GM21360 (cell line): ENCODE data around the gene LSM6.
A peak's percentile ranks its signal among the peaks of the same experiment; 100 is the strongest.

ENCODE experiments used
- ATAC-seq: cut with Tn5 transposase; IDR thresholded peaks from one replicate; pipeline ENCODE4 v1.9.1; 2021; ENCODE audit warnings: mild to moderate bottlenecking, moderate library complexity; ENCODE audit not compliant: unreplicated experiment

The LSM6 gene

GRCh38 chr4:146175541-146176453, at the start of gene LSM6:
LSM6 (plus strand) TSS chr4:146175718; CDS start chr4:146182922, 7,204 bp downstream.
- peak; percentile 92 for ATAC-seq

DNA sequence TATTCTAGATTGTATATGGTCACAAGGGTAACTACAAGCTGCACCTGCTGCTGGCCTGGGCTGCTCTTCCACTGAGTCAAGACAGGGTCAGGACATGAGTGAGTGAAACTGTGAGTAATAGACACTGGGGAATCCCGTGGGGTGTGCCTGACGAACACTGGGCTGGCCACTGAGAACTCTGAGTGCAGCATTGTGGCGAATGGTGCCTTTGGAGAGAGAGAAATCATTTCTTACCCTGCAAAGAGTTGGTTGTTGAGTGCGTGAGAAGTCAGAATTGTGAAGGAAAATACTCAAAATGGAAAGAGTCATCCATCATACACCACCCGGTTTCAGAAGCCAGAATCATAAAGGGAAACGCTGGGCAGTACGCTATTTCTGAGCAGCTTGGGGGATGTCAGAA, 43.1 kb upstream of the LSM6 start:
- ATAC-seq, result peak; percentile 96

DNA sequence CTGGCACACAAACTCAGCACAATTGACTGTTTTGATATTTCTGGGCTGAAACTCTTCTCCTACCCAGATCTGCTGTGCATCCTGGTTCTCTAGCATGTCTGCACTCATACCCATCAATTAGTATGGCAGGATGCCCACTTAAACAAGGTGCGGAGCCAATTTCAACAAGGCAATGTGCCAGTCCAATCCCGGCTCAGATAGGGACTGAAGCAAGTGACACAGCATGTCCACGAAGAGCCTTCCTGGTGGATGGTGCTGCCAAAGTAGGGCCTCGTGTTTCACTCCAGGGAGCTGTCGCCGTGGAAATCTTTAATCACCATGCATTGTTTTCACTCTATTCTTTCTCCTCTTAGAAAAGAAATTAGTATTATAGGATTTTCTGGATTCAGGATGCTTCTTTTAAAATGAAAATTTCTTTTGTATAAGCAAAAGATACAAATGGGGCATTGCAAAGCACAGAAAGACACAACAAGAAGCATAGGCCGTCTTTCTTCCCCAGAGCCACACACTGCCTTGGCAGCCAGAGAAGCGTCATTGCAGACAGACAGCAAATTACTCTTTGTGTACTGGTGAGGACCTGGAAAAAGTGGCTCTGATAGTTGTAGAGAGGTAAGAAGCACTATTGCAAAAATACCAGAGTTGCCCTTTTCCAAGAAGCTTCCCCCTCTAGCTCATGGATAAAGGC, 40.6 kb upstream of the LSM6 start:
- no peak for ATAC-seq

- ATAC-seq, result no peak
These were observed 39.6 kb upstream of the LSM6 start for GRCh38 chr4:146135941-146136340.

- no peak for ATAC-seq
These were observed 32.8 kb upstream of the LSM6 start for GRCh38 chr4:146142768-146143167.

GRCh38 chr4:146143888-146144287, 31.6 kb upstream of the LSM6 start:
- ATAC-seq, result no peak

- no peak for ATAC-seq
These were observed 28.6 kb upstream of the LSM6 start for GRCh38 chr4:146146918-146147317.

DNA sequence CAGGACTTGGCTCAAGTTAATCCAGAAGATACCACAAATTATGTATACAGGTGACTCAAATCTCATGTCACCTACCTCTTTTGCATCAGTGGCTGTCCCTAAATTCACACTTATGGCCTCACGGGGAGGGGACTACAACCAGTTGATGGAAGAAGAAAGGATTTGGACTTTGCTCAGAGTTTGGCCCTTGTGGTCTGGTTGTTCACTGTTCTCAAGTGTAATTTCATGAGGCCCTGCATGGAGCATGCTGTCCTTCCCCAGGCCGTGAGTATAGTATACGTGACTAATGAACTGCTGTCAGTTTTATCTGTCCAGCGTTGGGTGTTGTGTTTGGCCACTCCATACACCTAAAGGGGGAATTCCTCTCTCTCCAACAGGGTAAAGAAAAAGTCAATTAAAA, 27.5 kb upstream of the LSM6 start:
- ATAC-seq, result no peak

DNA sequence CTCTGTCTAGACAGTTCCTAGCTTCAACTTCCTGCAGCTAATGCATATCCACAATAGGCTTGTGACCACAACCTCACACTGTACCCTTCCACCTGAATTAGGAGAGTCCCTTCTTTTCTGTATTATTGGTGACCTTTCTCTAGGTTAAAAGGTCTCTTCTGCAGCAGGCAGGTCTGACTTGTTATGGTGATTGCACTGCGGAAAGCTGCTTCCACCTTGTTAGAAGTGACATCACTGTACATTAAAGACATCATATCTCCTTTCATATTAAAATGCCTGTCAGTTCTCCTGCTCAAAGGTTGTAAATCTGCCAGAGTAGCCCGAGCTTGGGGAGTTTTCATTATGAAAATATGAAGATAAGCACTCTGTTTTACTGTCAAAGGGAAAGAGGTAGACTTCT, 21.5 kb upstream of the LSM6 start:
- ATAC-seq, result no peak

- no peak for ATAC-seq
These were observed 20.3 kb upstream of the LSM6 start for GRCh38 chr4:146155152-146155724.

GRCh38 chr4:146158036-146158745, 17.3 kb upstream of the LSM6 start:
- ATAC-seq, result no peak

DNA sequence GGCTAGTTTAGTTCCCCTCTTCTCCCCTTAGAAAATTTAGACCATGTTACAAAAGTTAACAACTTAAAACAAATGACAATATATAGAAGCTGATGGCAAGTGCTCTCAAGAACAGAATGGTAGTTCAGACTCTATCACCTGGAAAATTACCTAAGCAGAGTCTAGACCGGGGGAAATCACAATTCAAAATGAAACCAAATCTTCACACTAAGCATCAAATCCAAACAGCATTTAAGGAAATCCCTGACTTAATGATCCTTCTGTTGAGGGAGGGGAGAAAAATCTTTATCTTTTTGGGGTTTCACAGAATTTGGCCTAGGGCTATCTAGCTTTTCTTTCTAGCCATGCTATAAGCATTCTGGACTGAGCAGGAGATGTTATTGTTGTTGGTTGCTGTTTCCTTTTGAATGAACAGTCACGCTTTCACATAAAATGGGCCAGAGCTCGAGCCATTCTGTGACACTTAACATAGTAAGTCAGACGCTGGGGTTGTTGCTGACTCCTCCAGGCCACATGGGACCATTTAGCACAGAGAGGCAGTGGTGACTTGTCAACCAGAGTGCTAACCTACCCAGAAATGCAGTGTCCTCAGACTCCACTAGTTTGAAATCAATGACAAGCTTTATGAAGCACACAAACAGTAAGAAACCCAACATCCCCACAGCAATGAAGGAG, 16.0 kb upstream of the LSM6 start:
- ATAC-seq, result peak; percentile 81

- ATAC-seq, result no peak
These were observed 14.3 kb upstream of the LSM6 start for GRCh38 chr4:146161243-146161642.

GRCh38 chr4:146165221-146165620, 10.3 kb upstream of the LSM6 start:
- no peak for ATAC-seq

DNA sequence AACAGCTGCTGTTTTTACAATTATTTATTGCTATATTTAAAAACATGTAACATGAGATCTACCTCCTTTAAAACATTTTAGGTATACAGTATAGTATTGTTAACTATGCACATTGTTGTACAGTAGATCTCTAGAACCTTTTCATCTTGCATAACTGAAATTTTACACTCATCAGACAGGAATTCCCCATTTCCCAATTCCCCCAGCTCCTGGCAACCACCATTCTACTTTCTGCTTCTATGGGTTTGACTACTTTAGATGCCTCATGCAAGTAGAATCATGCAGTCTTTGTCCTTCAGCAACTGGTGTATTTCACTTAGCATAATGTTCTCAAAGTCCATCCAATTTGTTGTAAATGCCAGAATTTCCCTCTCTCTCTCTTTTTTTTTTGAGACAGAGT, 9.7 kb upstream of the LSM6 start:
- ATAC-seq, result no peak

DNA sequence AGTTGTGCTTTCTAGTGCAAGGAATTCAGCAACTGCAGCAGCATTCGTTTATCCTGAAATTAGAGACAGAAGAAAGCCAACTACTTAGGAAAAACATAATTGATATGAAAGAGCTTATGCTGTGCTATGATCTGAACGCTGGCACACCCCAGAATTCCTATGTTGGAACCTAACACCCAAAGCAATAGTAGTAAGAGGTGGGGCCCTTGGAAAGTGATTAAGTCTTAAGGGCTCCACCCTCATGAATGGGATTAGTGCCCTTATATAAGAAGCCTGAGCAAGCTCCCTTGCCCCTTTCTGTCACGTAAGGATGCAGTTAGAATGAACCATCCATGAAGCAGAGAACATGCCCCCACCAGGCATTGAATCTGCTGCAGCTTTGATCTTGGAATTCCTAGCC, 5.4 kb upstream of the LSM6 start:
- ATAC-seq, result no peak

DNA sequence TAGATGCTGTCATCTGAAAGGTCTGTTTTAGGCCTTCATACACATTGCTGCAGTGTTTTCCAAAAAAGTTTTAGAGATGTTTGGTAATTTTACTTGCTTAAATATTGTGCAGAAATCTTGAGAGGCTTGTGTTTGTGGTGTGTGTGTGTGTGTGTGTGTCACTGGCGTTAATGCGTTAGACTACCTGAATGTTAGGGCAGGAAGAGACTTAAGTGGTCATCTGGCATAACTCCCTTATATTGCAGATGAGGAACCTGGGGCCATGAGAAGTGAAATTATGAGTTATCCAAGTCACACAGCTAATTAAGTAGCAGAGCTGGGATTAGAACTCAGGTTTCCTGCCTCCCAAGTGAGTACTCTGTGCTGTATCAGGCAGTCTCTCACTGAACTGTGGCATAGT, 1.4 kb downstream of the LSM6 start:
- ATAC-seq, result no peak

- ATAC-seq, result no peak
These were observed 2.6 kb downstream of the LSM6 start for GRCh38 chr4:146178126-146178525.

GRCh38 chr4:146179784-146180370, 4.4 kb downstream of the LSM6 start:
- no peak for ATAC-seq

GRCh38 chr4:146182443-146182842, 6.9 kb downstream of the LSM6 start:
- no peak for ATAC-seq
